Right hindlimb (tissue), 1 donor: ENCODE data around the gene TNP1.

Source experiments
- DNase-seq: peaks from one replicate; pipeline ENCODE4 v3.0.0-alpha.2; 2018

TNP1 gene, protein sequence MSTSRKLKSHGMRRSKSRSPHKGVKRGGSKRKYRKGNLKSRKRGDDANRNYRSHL

GRCh38 chr2:216859944-216860343 is at the start of gene TNP1:
Gene TNP1 (minus strand): TSS chr2:216860064. CDS start chr2:216860034, 30 bp downstream.
- DNase-seq = no peak

- DNase-seq = no peak
Observed at GRCh38 chr2:216908300-216908699, 48.4 kb upstream of the TNP1 start.

- no peak for DNase-seq
Observed at GRCh38 chr2:216905649-216906329, 45.9 kb upstream of the TNP1 start.

- no peak for DNase-seq
Observed at GRCh38 chr2:216904974-216905373, 45.1 kb upstream of the TNP1 start.

DNA sequence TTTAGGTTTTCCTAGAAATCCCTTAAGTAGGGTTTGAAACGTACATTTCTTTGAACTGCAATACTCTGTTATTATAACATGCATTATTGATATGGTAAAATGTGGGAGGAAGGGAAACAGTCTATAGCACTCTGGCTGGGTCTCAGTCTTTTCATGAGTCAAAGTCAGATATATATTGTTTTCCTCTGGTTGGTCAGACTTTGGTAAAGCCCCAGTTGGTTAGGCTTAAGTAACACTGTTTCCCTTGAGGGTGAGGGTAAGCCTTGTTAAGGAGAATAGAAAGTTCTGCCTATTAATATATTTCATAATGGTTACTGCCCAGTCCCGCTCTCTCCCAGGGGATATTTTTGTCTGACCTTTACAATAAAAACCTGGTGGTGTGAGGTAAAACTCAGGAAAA is 44.7 kb upstream of the TNP1 start:
- DNase-seq = no peak

- DNase-seq = no peak
Observed at GRCh38 chr2:216903470-216903869, 43.6 kb upstream of the TNP1 start.

DNA sequence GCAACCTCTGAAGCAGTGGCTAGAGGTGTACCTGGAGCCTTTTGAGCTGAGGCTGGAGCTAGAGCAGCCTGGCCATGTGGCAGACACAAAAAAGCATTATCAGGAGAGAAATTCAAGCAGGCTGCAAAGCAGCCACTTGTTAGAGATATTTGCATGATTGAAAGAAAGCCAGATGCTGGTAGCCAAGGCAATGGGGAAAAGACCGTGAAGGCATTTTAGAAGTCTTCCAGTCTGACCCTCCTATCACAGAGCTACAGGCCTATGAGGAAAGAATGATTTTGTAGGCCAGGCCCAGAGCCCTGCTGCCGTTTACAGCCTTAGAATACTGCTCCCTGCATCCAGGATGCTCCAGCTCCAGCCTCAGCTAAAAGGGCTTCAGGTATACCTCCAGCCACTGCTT is 41.4 kb upstream of the TNP1 start:
- no peak for DNase-seq

GRCh38 chr2:216900406-216900805 is 40.5 kb upstream of the TNP1 start:
- no peak for DNase-seq

DNA sequence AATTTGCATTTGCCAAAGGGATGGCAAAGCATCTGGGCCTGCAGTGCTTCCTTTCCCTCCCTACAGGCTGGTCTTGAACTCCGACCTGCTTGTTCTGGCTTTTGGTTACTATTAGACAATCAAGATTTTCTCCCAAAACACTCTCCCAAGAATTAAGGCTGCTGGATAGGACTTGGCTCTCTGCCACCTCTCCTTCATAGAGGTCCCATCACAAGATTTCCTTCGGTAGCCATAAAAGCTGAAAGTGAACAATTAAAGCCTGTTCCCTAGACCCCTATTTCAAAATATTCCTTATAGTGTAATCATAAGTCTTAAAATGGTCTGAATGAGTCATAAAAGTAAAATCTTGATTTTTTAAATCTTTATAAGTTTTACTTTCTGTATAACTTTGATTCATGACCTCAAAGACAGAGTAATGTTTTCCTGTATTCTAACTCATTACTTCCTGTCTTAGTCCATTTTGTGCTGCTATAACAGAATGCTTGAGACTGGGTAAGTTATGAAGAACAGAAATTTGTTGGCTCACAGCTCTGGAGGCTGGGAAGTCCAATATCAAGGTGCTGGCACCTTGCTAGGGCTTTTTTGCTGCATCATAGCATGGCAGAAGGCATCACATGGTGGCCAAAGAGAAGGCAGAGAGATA is 37.8 kb upstream of the TNP1 start:
- DNase-seq = no peak

GRCh38 chr2:216890138-216890537 is 30.3 kb upstream of the TNP1 start:
- no peak for DNase-seq

DNA sequence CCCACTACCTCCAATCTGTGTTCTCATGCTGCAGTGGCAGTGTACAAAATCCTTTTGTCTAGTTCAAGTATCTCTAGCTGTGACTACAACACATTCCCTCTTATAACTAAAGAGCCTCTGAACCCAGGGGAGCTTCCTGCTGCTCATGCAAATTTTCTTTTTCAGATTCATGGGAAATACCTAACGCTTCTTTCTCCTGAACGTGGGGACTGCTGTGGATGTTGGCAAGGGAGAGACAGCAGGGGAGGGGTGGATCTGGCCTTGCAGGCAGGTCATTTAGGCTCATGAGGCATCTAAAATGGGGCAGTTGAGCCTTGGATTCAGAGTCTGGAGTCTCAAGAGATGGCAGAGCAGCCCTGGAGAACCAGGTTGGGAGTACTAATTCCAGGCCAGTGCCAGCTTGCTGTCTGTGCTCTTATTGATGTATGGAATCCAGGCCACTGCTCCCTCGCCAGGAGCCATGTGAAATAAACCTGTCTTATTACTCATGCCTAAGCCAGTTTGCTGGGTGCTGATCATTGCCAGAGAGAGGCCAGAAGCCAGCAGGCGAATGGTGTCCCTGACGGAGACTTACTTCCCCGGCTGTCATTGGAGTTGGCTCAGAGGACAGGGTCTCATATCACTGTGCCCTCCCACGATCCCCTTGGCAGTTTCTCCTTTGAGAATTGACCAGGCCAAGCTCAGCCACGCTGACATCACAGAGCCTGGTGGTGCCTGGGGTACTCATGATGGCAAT is 29.2 kb upstream of the TNP1 start:
- no peak for DNase-seq

GRCh38 chr2:216888081-216888480 is 28.2 kb upstream of the TNP1 start:
- DNase-seq = no peak

GRCh38 chr2:216887138-216887537 is 27.3 kb upstream of the TNP1 start:
- DNase-seq = no peak

DNA sequence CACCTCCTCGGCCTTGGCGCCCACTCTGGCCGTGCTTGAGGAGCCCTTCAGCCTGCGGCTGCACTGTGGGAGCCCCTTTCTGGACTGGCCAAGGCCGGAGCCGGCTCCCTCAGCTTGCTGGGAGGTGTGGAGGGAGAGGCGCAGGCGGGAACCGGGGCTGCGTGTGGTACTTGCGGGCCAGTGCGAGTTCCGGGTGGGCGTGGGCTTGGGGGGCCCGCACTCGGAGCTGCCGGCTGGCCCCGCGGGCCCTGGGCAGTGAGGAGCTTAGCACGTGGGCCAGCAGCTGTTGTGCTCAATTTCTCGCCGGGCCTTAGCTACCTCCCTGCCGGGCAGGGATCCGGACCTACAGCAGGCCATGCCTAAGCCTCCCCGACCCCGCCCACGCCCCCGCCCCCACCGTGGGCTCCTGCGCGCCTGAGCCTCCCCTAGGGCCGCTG is 25.3 kb upstream of the TNP1 start:
- DNase-seq = no peak

GRCh38 chr2:216884347-216884746 is 24.5 kb upstream of the TNP1 start:
- DNase-seq = no peak

DNA sequence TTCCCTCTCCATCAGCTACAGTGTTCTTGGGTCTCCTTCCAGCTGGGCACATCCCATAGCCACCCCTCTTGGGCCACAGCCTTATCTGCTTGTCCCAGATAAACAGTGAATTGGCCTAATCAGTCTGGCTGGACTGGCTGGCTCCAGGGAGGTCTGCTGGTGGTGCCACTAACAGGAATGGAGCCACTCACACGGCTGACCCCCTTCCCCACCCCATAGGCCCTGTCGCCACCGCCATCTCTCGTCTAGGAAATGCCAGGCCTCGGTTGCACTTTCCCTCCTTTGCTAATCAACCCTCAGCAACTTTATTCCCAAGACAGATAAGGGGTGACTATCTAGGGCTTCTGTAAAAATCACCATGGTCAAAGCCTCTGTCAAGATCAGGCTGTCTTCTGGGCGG is 23.0 kb upstream of the TNP1 start:
- DNase-seq = no peak

DNA sequence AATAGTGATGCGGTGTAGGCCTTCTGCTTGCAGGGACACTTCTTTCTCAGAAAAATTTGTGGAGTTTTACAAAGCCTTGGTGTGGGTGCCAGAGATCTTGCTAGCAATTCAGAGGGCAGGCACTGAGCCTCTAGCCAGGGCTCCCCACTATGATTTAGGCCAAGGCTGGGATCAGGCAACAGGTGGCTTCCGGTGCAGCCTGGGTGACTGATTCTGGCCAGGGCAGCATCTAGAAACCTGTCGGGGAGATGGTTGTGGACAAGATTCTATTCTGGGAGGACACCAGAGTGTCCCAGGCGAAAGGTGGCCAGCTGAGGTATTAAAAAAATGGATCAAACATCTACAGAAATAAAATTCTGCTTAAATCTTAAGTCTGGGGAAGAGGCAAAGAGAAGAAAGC is 21.5 kb upstream of the TNP1 start:
- DNase-seq = no peak

GRCh38 chr2:216880509-216881184 is 20.8 kb upstream of the TNP1 start:
- DNase-seq = peak; percentile 59

DNA sequence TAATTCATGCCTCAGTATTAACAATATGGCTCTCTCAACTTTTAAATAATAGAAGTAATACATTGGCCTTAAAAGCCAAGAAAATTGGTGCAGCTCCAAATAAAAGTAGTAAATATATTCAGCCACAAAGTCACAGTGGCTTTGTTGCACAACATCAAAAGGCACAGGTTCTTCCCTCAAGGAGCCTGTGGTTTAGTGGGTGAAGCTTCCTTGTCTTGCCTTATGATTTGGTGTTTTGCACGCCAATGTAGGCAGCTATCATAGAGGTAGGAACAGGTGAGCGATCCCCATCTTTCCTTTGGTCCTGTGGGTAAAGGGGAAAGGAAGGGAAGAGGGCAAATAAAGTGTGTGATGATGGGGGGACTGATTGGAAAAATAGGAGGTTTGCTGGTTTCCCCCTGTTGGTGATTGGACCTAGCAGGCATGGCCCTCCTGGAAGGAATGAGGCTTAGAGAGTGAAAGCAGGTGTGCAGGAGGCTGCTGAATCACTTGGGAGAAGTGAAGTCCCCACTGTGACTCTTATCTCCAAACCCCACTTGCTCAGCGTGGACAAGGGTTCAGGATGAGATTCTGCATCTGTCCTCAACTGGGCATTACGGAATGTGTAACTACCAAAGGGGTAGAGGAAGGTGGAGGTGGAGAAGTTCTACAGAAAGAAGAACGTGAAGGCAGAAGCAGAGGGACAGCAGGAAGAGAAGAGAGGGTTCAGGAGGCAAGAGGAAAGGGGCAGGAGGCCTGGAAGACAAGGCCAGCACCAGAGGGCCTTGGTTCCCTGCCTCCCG is 20.1 kb upstream of the TNP1 start:
- no peak for DNase-seq

DNA sequence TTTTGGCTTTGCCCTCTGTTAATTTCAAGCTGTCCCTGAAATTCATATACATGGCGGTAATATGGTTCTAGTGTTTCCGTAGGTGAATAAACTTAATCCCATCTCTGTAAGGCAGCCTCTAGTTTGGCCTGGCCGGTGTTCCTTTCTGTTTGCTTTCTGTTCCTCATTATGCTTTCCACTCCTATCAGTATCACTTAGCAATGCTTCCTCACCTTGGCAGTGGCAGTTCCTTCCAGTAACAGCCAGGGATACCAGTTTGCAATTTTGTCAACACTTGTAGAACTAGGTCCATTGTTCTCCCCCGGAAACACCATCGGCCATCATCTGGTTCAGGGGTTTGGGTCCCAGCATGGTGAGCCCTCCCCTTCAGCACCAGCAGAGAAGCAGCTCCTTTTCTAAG is 18.2 kb upstream of the TNP1 start:
- no peak for DNase-seq

GRCh38 chr2:216877085-216877484 is 17.2 kb upstream of the TNP1 start:
- no peak for DNase-seq

GRCh38 chr2:216875862-216876261 is 16.0 kb upstream of the TNP1 start:
- DNase-seq = no peak

GRCh38 chr2:216873573-216873972 is 13.7 kb upstream of the TNP1 start:
- no peak for DNase-seq
